ENCODE data around the gene DSCAML1. TPM values are rescaled to one million over a fixed set of nuclear protein-coding genes. Genes with fewer than 3 reads are reported as not detected.

Gene DSCAML1
- total RNA-seq, 1 experiment from 2014 or later, result 0.15 TPM

GRCh38 chr11:117545706-117546105, 251.3 kb downstream of the DSCAML1 start:
- Histone ChIP-seq H4K8ac (replicated peaks; ENCODE audit: insufficient read length, low read depth, low read length) (no peak overlapping the region), H2BK12ac (ENCODE audit: insufficient read length, low read depth, low read length) (no peak overlapping the region), H3T11ph (ENCODE audit: low read length) (no peak overlapping the region), H4K91ac (ENCODE audit: insufficient read length, low read depth, low read length) (no peak overlapping the region), H4K5ac (ENCODE audit: insufficient read length, low read depth, low read length) (no peak overlapping the region), H2BK15ac (ENCODE audit: low read depth, low read length) (no peak overlapping the region), H3K4me2 (ENCODE audit: insufficient read depth, insufficient read length, low read length) (no peak overlapping the region), H3K14ac (ENCODE audit: insufficient read depth, low read length) (no peak overlapping the region), H2BK5ac (ENCODE audit: insufficient read length, low read length) (no peak overlapping the region), H3K27me3 (ENCODE audit: insufficient read depth, low read length) (no peaks in the 10 kb centered on the region), H3K23ac (ENCODE audit: insufficient read length, low read depth, low read length) (no peak overlapping the region), H3K4ac (ENCODE audit: low read depth, low read length) (no peak overlapping the region), H3K9ac (ENCODE audit: extremely low read depth, insufficient read length, low read length) (no peak overlapping the region), H2AK5ac (ENCODE audit: insufficient read length, low read length) (no peak overlapping the region), H3K27ac (ENCODE audit: insufficient read length, low read depth, low read length) (no peak overlapping the region), H3K79me1 (ENCODE audit: insufficient read depth, low read depth, low read length, poor library complexity, severe bottlenecking) (no peaks in the 10 kb centered on the region), H3K4me1 (ENCODE audit: insufficient read depth, low read length) (peaks cover 7% of the 10 kb centered on the region), H3K23me2 (ENCODE audit: insufficient read length, low read depth, low read length, poor library complexity, severe bottlenecking) (no peaks in the 10 kb centered on the region), H3K9me3 (ENCODE audit: control insufficient read depth, low read depth, low read length) (no peaks in the 10 kb centered on the region), H3K18ac (ENCODE audit: insufficient read length, low read depth, low read length) (no peak overlapping the region), H2BK120ac (ENCODE audit: low read depth, low read length, poor library complexity, severe bottlenecking) (no peak overlapping the region), H4K20me1 (ENCODE audit: control insufficient read depth, insufficient read depth, insufficient read length) (no peaks in the 10 kb centered on the region), H2AFZ (ENCODE audit: low read length) (no peak overlapping the region), H2BK20ac (ENCODE audit: low read depth, low read length, poor library complexity, severe bottlenecking) (no peak overlapping the region), H3K56ac (ENCODE audit: insufficient read length, low read depth, low read length) (no peak overlapping the region), H3K79me2 (ENCODE audit: insufficient read depth, low read length) (no peaks in the 10 kb centered on the region)
- no CpG with 5 or more reads among the region's 12 CpGs for WGBS (ENCODE audit: extremely low coverage, insufficient read length, low lambda C conversion rate)
- no peak for TF ChIP-seq CTCF (conservative IDR thresholded peaks at IDR 0.05)
- H3K4me3 Mint-ChIP-seq, result no peak overlapping the region
- peaks cover 24% of the 10 kb centered on the region for H3K27me3 Mint-ChIP-seq (ENCODE audit: low read depth)
- H3K9me3 Mint-ChIP-seq, result no peaks in the 10 kb centered on the region
- H3K27ac Mint-ChIP-seq, result no peak overlapping the region
- peaks cover 20 to 29% of the 10 kb centered on the region in 2 experiments for H3K4me1 Mint-ChIP-seq
- no peaks in the 10 kb centered on the region for H3K36me3 Mint-ChIP-seq (ENCODE audit: insufficient read depth in 1 of 3, low read depth in 3 of 3)
- no peak for DNase-seq

Data from H9 (cell line).